Activated CD8-positive, alpha-beta memory T cell treated with anti-CD3 and anti-CD28 coated beads, Interleukin-2, amount 50 U/mL, for 1 hour (primary cell): ENCODE data around the gene BPIFB2.
"Not testable (repeated sequence)": the region's sequence is repeated elsewhere in the genome, so short reads cannot be mapped to it uniquely, and the experiment has no call there.

Experiments used
- DNase-seq: peaks from one replicate; pipeline ENCODE4 v3.0.0-alpha.2; 2020; ENCODE audit errors: extremely low read depth

BPIFB2 gene

DNA sequence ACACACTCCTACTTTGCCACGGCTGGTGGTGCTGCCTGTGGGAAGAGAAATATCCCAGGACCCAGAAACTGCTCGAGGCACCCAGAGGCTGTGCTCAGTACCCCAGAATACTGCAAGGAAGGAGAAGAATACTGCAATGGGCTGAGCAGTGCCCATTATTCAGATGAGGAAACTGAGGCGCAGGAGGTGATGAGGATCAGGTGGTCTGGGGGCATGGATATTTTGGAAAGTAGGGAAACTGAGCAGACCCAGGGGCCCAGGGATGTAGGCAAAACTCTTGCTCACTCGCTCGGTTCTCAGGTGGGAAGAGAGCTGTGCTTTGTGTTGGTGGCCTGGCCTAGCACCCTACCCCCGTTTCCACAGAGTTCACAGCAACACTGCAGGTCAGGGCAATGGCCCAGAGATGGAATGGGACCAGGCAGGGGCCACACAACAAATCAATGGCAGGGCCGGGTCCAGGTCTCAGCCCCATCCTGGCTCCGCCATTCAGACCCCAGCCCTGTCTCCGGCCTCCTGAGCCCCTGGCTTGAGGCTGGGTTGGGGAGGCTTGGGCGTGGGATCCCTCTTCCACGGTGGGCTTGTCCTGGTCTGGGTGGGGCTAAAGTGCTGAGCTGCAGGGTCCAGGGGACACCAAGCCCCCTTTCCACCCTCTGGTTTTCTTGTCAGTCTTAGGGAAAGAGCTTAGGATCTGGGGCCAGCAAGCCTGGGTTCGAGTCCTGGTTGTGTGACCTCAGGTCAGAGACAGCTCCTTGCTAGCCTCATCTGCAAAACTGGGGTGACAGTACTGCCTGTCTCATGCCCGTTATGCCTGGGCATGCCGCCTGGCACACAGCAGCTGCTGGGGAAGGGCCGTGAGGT is 37.2 kb upstream of the BPIFB2 start:
- no peak for DNase-seq

DNA sequence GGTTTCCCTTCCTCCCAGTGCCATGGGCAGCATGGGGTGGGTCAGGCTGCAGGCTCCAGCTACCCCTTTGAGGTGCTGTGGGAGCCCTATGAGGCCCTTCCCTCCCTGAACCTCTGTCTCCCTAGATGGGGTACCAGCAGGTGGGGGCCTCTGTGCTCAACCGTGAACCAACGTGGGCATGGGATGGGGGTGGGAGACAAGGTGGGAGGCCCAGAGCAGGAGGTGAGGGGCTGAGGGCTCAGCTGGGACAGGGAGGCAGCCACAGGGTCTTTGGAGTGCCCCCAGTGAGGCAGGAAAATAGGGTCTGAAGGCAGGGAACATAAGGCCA is 36.6 kb upstream of the BPIFB2 start:
- DNase-seq = no peak

- DNase-seq = no peak
These were observed 35.8 kb upstream of the BPIFB2 start for GRCh38 chr20:32971703-32972161.

DNA sequence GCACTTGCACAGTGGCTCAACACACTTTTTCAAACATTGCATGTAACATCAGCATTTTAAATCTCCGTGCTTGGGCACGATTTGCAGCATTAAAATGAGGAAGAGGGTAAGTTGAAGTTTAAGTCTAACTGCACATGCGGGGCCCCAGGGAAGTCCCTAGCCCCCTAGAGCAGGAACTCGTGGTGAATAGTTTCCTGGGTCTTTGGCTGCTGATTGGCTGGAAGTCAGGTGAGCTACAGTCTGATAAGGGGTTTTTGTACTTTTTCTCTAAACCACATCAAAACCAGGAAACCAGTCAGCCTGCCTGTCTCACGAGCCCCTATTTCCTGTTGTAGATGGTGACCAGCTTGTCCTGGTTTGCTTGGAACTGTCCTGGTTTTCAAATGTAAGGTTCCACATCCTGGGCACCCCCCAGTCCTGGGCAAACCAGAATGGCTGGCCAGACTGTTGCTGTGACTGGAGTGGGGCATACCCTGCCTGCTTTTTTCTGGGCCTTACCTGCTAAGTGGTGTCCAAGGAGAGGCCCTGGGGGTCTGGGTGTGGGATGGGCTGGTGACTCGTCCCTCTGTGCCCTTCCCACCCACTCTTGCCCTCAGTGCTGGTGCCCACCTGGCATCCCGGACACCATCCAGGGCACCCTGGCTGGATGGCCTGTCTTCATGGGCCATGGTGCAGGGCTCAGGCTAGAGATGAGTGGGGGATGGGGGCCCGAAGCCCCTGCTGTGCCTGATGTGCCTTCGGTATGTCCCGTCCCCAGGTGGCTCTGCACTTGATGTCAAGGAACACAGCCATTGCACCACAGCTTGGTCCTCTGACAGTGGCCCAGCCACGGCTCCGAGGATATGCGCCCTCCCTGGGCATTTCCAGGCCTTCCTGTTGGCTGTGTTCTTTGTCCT is 35.1 kb upstream of the BPIFB2 start:
- DNase-seq = peak; percentile 77

DNA sequence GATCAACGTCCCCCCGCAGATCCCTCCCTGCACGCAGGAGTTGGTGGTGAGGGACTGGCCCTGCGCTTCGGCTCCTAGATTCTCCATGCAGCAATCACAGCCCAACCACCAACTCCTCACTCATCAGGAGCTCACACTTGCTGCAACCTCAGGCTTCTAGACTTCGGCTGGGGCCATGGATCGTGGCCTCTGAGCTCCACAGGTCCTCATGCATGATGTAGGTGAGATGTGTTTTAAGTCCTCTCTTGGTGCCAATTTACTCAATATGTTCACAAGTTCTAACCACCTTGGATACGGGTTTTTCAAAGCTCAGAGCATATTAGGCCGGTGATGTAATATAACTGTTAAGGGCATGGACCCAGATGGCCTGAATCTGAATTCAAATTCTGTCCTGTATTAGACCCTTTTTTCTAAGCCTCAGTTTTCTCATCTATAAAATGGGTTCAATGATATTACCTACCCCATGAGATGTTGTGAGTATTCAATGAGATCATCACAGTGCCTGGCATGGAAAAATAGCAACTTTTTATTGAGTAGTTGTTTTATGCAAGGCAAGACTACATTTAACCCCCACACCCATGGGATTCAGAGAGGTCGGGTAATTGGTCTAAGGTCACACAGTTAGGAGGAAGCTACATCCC is 34.3 kb upstream of the BPIFB2 start:
- no peak for DNase-seq

DNA sequence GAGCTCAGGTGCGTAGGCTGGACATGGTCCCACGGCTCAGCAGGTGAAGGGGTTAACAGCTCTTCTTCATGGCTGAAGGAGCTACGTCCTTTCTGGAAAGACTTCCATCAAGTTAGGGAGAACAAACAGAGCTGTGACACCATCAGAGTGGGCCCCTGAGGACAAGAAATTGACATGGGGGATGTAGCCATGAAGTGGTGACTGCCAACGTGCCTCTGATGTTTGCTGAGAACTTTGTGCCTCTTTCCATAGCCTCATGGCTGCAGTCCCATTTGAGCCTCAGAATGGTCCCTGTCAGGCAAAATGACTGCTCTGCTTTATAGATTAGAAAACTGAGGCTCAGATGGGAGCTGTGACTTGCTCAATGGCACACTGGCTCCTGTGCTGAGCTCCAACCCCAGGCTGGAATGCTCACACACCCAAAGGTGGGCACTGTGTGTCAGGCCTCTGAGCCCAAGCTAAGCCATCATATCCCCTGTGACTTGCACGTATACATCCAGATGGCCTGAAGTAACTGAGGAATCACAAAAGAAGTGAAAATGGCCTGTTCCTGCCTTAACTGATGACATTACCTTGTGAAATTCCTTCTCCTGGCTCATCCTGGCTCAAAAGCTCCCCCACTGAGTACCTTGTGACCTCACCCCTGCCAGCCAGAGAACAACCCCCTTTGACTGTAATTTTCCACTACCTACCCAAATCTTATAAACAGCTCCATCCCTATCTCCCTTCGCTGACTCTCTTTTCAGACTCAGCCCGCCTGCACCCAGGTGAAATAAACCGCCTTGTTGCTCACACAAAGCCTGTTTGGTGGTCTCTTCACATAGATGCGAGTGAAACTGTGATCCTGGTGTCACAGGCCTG is 33.1 kb upstream of the BPIFB2 start:
- not testable (repeated sequence) for DNase-seq

DNA sequence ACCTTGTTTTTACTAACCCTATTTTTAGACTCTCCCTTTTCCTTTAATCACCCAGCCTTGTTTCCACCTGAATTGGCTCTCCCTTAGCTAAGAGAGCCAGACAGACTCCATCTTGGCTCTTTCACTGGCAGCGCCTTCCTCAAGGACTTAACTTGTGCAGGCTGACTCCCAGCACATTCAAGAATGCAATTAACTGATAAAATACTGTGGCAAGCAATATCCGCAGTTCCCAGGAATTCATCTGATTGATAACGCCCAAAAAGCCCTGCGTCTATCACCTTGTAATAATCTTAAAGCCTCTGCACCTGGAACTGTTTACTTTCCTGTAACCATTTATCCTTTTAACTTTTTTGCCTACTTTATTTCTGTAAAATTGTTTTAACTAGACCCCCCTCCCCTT is 32.4 kb upstream of the BPIFB2 start:
- DNase-seq = not testable (repeated sequence)

DNA sequence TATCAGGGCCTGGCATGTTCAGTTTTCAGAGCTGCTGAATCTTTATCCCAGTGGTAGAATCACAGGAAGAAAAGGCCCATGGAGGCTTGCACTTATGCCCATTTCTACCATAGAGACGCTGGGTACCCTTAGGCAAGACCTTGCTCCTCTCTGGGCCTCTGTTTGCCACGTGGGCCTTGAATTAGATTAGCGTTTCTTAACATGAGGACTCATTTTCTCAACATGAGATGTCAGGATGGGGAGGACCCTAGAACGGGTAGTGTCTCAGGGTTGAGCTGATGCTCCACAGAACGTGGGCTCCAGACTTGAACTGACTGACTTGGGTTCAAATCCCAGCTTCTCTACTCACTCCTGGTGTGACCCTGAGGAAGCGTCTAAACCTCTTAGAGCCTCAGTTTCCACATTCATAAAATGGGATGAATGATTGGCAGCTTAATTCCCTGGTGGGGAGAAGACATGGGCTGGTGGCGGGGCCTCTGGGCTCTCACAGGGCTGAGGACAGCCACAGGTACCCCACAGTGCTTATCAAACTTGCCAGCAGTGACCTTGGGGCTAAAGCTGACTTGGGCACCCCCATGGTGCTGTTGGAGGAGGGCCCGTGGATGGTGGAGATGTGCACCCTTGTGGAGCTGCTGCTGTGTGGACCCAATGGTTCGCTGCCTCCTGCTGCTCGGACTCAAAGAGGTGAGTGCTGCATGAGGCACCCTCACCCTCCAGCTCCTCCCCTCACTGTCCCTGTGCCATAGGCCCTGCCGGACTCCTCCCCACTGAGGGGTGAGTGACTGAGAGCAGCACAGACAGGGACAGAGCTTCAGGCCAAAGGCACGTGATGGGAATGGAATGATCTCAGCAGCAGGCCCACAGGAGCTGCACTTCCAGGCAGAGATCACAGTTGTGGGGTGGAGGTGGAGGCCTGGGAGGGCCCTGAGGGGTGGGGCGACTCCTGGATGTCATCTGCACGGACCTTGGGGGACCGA is 31.5 kb upstream of the BPIFB2 start:
- no peak for DNase-seq

DNA sequence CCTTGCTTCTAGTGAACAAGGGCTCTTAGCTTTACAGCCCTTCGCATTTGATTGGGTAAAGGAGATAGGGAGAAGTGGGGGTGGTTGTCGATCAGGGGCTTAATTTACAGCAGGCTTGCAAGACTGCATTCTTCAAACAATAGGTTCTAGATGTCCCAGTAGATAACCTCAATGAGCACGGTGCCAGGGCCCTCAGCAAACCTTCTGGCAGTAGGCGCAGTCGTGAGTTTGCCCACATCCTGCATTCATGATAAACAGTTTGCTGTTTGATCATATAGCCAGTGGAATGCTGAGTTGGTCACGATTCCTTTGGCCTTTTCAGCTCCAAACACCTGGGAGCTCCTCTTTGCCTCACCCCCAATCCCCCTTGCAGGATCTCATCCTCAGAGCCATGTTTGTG is 30.8 kb upstream of the BPIFB2 start:
- DNase-seq = no peak

DNA sequence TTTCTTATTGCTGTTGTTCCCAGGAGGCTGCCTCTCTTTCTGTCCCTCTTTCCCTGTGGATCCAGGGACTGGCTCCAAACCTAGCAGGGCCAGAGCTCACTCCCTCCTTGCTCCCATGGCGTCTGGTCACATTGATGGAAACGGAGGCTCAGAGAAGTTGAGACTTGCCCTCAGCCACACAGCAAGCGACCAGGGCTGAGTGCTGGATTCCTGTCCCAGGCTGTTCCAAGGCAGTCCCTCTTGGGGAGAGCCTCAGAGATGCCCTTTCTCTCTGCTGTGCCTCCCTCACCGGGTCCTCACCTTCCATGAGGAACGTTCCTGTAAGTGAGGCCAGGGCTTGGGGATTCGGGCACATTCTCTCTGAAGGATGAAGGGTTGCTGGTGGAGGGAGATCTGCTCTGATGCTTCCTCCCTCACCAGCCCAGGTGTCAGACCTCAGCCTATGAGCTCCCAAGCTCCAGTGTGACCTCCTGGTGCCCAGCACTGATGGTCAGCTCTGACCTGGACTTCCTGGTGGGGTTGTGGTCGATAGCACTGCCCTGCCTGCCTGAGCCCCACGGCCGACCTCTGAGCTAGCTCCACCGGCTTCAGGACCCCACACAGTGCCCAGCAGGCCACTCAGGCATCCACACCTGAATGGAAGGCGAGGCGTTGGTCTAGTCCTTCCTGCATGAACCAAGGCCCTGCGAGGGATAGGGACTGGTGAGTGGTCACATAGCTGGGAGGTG is 30.1 kb upstream of the BPIFB2 start:
- DNase-seq = no peak

GRCh38 chr20:32978009-32978335 is 29.5 kb upstream of the BPIFB2 start:
- DNase-seq = no peak

DNA sequence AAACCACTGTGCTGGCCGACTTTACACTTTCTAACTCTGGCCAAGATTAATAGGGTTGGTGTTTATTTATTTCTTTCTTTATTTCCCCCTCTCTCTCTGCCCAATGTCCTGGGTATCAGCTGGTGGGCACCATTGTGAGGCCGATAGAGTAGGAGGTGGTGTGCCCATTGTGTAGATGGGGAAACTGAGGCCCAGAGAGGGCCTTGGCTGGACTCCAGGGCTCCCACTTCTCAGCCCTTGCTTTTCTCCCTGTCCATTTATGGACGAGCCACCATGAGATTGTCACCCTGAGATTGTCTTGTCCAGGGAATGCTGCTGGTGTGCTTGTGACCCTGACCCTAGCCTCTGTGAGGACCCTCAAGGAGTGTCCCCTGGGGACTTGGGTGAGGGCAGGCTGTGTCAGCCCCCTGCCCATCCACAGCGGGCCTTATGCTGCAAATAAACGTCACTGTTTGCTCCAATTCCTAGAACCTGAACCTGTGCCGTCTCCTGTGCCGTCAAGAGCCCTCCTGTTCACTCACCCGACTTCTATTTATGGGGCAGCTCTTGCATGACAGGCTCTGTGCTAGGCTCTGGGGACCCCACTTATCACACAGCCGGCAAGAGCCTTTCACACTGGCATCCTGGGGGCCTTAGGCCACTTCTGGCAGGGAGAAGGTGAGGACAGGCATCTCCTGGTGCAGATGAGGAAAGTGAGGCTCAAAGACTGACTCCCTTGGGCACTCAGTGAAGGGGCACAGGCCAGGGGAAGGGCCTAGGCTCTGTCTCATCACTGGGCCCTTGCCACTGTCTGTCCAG is 28.1 kb upstream of the BPIFB2 start:
- no peak for DNase-seq

DNA sequence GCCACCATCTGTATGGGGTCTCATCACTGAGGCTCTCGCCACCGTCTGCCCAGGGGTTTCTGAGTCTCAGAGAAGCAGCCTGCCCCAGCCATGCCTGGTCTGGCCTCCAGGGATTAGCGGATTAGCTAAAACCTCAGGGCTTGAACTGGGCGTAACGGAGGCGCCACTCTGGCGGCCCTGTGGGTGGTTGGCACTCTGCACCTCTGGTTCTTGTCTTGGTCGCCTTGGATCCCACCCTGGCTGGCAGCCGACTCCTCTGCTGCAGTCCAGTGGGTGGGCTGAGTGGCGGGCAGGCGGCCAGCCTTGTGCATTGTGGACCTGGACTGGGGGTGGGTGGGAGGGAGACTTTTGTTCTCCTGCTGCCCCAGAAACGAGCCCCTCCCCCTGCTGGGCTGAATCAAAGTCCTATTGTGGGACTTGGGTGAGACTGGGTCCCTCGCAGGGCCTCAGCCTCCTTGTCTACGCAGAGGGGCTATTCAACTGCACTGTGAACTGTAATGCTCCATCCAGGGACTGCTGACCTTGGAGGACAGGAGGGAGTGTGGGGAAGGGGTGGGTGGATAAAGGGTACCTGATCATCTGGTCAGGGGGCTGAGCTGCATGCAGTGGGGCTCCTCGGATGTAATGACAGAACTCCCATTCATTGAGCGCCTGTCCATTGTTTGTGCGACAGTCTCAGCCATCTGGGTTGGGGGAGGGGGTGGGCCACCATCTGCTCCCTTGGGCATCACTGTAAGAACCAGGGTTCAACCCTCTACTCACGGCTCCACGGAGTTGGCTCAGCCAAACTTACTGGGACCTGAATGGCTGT is 27.2 kb upstream of the BPIFB2 start:
- no peak for DNase-seq

DNA sequence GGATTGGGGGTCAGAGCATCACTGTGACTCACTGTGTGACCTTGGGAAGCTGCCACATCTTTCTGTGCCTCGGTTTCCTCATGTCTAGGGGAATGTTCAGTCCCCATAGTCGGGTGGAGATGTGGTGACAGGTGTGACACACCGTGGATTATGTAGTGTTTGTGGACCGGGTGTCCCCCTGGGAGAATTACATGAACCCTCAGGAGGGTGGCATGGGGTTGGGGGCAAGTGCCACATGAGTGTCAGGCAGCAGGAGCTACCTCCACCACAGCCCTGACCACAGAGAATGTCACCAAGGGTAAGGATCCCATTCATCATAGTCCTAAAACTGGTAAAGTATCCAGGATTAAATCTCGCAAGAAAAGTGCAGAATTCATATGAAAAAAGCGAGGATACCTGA is 26.5 kb upstream of the BPIFB2 start:
- DNase-seq = no peak

DNA sequence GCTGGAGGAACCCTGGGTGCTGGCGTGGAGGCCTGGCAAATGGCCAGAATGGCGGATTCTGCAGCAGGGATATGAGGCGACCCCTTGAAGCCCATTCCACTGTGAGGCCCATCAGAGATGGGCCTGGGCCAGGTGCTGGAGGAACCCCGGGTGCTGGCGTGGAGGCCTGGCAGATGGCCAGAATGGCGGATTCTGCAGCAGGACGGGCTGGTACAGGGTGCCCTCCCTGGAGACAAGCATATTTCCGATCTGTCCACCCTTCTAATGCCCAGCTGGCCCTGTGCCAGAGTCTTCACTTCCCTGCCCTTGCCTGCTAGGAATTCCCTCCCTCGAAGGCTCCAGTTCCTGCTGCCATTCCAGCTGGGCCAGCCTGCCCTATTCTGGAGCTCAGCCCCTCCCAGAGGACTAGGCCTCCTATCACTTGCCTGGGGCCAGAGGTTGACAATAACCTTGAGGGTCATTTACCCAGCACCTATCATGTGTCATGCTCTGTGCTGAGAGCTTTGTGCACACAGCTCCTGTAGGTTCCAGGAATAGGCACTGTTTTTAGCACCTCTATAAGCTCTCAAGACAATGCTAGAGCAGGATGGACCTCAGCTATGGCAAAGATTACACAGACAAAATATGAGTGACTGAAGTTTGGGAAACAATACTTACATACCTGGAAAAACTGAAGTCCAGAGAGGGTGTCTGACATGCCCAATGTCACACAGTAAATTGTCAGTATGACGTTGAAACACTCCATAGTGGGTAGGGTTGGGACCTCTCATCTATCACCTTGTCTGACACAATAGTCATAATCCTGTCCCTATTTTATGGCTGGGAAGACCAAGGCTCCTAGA is 24.7 kb upstream of the BPIFB2 start:
- no peak for DNase-seq

- no peak for DNase-seq
These were observed 23.9 kb upstream of the BPIFB2 start for GRCh38 chr20:32983459-32984112.

DNA sequence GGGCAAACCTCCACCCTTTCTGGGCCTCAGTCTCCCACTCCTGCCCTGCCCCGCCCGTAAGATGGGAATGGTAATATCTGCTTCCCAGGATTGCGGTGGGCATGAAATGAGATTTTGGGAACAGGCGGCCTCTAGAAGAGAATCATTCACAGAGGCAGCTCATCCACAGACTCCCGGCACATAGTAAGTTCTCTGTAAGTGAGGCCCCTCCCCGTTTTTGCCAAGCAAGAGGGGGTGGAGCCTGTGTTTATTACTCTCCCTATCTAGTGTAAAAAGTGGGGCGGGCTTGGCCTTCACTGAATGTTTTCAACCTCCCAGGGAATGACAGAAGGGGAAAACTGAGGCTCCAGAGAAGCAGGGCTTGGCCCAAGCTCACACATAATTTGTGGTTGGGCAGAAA is 23.3 kb upstream of the BPIFB2 start:
- DNase-seq = no peak
